GM19023 (cell line): ENCODE results near the gene PNPLA2.

Experiments
- ATAC-seq: cut with Tn5 transposase; IDR thresholded peaks from one replicate; pipeline ENCODE4 v1.9.1; 2021; ENCODE audit warnings: mild to moderate bottlenecking, moderate library complexity; ENCODE audit not compliant: unreplicated experiment

PNPLA2 gene

DNA sequence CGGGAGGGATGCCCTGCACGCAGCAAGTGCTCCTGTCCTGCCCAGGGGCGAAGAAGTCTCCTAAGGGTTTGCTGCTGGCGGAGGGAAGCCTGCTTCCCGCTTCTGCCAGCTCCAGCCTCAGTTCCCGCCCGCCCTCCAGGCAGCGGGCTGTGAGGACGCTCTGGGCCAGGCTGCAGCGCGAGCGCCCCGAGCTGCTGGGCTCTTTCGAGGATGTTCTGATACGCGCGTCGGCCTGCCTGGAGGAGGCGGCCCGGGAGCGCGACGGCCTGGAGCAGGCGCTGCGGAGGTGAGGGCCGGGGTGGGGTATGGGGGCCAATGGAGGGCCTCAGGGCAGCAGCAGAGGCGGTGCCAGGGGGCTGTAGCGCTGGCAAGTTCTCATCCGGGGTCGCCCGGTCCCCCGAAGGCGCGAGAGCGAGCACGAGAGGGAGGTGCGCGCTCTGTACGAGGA lies 11.2 kb downstream of the PNPLA2 start:
- ATAC-seq: no peak

DNA sequence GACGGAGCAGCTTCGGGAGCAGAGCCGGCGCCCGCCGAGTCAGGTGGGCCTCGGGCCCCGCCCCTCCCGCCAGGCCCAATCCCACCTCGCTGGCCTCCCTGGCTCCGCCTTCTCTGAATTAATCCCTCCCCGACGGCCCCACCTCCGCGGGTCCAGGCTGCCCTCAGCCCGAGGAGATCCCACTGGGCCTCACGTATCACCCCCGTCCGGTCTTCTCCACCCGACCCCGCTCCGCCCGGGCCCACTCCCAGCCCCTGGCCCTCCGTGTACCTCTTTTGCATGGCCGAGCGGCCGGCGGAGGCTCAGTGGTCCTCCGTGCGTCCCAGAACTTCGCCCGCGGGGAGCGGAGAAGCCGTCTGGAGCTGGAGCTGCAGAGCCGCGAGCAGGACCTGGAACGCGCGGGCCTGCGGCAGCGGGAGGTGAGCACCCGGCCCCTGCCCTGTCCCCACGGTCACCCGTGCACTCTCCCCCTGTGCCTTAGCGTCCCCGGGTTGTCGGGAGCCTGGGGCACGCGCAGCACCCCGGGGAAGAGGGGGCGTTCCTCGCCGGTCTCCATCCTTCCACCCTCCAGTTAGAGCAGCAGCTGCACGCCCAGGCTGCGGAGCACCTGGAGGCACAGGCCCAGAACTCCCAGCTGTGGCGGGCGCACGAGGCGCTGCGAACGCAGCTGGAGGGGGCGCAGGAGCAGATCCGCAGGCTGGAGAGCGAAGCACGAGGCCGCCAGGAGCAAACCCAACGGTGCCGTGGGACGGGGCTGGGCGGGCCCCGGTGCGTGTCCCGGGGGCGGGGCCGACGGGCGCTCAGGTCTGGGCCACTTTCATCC lies 11.8 kb downstream of the PNPLA2 start:
- ATAC-seq: no peak

DNA sequence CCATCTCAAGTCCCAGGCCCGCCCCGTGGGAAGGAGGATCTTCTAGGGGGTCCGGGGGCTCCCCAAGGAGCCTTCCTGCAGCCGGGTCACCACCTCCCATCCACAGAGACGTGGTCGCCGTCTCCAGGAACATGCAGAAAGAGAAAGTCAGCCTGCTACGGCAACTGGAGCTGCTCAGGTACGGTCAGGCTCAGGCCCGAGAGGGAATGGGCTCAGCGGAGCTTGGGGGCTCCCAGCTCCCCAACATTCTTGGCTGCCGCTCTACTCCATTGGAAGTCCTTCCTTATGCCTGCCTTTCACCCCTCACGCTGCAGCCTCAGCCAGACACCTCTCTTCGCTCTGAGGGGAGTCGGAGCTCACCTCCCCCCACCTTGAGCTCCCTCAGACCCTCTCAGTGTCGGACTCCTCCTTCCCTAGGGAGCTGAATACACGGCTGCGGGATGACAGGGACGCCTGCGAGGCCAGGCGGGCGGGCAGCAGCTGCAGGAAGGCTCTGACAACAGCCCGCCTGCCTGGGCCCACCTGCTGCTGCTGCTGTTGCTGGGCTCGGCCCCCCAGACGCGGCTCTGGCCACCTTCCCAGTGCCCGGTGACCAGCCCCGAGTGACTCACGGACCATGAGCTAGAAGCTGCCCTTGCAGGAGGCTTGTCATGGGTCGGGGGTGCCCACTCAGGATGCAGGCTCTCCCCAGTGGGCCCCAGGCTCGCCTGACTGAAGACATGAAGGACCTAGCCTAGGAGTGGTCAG lies 12.6 kb downstream of the PNPLA2 start:
- ATAC-seq: no peak

DNA sequence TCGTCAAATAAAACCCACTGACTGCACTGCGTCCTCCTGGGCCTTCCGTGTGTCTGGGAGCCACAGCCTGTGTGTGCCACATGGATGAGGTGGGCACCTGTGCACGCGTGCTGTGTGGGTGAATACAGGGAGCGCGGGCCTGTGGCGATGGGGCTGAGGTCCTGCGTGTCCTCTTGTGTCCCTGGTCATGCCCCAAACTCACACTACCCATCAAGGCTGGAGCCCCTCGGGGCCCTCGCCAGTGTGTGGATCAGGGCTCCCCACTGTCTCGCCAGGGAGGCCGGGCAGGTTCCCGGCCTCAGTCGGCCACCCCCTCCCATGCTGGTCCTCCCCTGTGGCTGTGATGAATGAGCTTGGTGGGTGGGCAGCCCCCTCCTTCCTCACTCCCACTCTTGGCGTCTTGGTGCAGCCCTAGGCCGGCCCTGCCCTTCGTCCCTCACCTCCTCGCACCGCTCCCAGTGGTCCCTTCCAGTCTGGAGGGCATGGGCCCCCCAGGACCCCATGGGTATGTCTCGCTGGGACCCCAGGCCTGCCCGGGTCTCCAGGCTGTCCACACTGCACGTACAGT lies 13.3 kb downstream of the PNPLA2 start:
- ATAC-seq: no peak

DNA sequence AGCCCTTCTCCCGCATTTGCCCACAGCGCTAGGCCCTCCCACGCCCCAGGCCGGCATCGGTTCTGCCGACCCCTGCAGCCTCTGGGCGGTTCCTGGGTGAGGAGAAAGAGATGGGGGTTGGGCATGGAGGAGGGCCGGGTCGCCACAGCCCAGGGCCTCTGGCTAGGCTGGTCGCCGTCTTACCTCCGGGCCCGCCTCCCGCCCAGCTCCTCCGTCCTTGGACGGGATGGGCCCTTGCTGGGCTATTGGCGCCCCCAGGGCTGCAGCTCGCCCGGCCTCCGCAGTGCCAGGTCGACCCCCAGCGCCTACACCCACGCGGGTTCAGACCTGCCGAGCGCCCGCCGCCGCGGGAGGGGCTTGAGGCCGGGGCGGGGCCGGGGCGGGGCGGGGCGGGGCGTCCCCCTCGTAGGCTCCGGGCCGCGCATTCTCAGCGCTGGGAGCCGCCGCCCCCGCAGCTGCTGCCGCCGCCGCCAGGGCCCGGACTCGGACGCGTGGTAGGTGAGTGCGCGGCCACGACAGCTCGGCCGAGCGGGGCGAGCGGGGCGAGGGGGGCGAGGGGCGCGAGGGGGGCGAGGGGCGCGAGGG lies 13.9 kb downstream of the PNPLA2 start, which contains the start of gene CD151:
Gene CD151, plus strand, starts transcription at position 424 of the 585 bp plus-strand sequence. CDS start 3,118 bp downstream, outside the sequence.
- ATAC-seq: peak; percentile 51

DNA sequence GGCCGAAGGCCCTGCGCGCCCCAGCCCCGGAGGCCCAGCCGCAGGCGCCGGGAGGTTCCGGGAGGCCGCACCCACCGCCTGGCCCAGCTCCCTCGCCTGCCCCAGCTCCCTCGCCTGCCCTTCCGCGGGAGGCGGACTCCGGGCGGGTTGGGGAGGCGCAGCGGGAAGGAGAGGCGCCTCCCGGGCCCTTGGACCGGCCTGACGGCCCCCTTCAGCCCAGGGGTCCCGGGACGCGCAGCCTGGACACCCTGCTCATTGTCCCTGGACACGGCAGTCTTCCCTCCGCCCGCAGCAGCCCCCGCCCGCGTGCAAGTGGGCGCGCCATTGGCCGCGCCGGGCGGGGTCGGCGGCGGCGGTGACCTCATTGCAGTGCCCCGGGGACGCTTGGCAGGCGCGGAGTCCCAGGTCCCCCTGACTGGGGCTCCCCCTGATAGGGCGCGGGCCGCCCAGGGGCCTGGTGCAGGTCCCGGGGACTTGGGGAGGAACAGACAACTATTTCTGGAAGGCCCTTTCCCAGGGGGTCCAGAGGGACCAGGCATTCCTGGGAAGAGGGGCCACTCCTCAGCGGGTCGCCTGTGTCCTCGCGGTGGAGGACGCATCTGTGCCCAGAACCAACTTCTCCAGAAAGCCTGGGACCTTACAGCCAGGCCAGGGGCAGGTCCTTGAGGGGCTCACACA lies 14.5 kb downstream of the PNPLA2 start:
- ATAC-seq: peak; percentile 10

DNA sequence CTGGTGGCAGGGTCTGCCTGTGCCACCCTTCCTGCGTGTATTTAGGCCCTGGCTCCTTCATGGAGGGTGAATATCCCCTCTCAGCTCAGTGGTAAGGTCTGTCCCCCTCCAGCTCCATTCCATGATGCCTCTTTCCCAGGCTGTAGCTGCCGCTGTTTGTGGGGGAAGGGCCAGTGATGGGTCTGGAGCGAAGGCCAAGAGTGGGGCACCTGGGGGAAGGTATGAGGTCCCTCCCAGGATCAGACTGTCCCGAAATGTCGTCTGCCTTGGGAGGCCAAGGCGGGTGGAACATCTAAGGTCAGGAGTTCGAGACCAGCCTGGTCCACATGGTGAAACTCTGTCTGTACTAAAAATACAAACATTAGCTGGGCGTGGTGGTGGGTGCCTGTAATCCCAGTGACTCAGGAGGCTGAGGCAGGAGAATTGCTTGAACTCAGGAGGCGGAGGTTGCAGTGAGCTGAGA lies 15.2 kb downstream of the PNPLA2 start:
- ATAC-seq: no peak

DNA sequence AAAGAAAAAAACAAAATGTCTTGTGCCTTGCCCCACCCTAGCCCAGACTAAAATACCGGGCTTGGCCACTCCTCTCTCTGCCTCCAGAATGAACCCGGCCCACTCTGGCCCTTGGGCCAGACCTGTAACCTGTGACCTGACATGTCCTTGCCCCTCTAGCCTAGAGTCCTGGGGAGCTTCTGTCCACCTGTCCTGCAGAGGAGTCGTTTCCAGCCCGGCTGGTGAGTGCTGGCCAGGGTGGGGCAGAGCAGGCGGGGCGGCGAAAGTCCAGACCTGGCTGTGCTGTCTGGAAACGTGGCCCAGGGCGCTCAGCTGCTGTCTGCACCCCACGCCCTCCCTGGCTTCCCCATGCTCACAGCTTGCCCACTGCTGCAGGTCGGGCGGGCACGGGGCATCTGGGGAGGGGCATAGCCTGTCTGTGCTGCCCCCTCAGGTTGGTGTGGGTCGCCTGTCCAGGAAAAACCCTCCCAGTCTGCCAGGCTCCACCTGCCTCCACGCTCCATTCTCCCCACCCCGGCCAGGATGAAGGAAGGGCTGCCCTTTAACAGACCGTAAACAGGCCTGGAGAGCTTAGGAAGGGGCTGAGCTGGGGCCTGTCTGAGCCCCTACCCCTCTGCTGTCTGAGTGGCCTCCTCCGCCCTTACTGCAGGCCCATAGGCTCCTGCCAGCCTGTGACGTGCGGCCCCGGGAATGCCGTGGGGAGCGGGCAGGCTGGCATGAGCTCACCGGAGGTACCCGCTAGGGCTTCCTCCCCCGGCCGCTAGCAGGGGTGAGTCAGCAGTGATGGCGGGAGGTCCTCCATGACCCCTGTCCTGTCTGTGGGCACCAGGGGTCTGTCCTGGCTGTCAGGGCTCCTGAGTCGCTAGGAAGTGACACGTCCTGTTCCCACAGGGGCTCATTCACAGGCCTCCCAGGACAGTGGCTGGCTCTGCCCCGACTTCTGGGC lies 15.9 kb downstream of the PNPLA2 start:
- ATAC-seq: no peak

DNA sequence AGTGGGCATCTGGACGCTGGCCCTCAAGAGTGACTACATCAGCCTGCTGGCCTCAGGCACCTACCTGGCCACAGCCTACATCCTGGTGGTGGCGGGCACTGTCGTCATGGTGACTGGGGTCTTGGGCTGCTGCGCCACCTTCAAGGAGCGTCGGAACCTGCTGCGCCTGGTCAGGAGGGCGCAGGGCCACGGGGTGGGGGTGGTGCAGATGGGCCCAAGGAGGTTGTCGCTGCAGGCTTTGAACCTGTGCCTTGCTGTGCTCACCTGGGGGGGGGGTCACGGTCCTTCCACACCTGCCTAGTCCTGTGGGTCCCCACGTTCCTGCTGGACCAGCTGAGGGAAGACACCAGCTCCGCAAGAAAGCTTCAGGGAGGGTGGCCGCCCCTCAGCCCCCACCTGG lies 17.6 kb downstream of the PNPLA2 start:
- no peak for ATAC-seq

DNA sequence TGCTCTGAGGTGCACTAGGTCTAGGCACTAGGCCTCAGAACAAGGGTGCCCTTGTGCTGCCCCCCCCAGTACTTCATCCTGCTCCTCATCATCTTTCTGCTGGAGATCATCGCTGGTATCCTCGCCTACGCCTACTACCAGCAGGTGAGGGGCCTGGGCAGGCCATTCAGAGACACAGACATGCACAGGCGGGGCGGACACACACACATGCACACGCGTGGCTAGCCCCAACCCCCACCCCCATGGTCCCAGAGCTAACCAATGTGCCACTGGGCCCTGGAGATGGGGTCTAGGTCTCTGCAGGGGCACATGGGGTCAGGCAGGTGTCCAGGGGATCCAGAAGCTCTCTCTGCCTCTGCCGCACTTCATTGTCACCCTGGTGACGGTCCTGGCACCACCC lies 18.0 kb downstream of the PNPLA2 start:
- ATAC-seq: no peak

DNA sequence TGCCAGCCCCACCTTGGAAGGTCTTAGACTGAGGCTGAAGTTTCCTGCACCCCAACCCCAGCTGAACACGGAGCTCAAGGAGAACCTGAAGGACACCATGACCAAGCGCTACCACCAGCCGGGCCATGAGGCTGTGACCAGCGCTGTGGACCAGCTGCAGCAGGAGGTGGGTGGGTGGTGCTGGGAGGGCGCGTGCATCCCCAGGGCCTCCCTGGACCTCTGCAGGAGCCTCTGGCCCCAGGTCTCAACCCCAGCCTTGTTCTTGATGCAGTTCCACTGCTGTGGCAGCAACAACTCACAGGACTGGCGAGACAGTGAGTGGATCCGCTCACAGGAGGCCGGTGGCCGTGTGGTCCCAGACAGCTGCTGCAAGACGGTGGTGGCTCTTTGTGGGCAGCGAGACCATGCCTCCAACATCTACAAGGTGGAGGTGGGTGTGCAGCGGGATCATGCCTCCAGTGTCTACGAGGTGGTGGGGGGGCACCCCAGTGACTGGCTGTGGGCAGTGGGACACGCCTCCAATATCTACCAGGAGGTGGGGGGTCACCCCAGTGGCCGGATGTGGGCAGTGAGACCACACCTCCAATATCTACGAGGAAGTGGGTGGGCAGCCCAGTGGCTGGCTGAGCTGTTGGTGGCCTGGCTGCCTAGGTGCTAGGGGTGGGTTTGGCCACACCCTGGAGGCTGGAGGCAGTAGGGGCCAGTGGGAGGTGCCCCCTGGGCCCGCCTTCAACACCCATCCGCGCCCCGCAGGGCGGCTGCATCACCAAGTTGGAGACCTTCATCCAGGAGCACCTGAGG lies 18.7 kb downstream of the PNPLA2 start:
- ATAC-seq: no peak

DNA sequence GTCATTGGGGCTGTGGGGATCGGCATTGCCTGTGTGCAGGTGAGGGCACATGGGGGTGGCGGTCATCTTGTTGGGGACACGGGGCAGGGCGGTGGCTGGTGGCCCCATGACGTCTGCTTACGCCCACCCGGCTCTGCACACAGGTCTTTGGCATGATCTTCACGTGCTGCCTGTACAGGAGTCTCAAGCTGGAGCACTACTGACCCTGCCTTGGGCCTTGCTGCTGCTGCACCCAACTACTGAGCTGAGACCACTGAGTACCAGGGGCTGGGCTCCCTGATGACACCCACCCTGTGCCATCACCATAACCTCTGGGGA lies 19.2 kb downstream of the PNPLA2 start:
- ATAC-seq: no peak

DNA sequence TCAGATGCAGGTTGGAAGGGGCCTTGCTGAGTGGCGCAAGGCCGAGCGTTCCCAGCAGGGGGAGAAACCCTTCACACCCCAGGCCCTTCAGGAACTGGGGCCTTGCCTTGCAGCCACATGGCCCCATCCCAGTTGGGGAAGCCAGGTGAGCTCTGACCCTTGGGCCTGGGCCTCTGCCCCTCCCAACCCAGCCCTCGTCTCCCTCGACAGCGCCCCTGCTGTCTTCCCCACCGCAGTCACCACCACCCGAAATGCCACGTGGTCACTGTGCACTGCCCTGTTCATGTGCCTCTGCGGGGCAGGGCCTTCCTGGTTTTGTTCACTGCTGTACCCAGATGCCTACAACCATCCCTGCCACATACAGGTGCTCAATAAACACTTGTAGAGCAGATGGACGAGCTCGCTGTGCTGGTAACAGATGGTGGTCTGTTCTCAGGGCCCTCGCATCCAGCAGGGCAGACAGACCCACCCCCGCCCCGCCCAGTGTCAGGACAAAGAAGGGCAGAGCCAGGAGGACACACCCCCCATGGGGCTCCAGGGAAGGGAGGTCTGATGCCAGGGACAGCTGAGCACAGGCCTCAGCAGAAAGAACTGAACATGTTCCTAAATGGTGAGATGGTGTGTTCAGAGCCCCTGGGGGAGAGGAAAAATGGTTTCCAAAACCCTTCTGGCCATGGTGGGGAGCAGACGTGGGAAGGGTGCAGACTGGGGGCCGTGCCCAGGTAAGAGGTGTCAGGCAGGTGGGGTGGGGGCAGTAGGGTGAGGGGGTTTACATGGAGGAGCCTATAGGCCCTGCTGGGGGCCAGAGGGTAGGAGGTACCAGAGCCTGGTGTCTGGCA lies 19.9 kb downstream of the PNPLA2 start:
- no peak for ATAC-seq

DNA sequence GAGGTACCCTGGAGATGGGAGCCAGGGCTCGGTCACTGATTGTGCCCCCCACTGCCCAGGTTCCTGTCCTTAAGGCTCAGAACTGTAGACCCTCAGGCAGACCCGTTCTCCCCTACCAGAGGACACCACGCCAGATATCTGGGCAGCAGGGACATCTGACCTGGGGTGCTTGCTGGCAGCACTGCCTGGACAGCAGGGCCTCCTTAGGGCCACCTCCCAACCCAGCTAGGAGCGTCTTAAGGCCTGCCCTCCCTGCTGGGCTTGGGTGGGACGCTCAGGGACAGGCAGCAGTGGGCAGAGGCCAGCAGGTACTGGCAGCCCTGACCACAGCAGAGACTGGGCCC lies 20.5 kb downstream of the PNPLA2 start:
- ATAC-seq: no peak

DNA sequence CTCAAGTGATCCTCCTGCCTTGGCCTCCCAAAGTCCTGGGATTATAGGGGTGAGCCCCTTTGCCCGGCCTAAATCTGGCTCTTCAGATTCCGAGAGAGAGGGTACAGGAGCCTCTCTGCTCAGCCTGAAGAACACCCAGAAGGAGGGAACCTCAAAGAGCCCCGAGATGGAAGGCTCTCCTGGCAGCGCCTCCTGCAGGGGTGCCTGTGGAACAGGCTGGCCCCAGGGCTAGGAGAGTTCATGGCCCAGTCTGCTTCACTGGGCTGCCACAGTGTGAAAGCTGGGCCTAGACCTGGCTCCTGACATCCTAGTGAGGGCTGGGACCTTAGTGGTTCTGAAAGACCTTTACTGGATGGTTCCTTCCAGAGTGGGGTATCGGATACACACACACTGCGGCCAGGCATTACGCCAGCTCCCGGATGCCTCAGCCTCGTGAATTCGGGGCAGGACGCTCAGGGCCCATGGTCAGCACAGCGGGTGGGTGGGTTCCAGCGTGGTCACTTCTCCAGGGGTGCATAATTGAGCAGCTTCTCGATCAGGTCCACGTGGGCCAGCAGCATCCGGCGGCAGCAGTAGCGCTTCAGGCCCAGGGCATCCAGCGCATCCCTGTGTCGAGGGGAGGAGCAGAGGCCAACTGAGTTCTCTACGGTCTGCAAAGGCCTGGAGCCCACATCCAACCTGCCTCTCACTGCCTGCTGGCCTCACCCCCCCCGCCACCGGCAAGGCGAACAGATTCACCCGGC lies 21.3 kb downstream of the PNPLA2 start:
- ATAC-seq: no peak

DNA sequence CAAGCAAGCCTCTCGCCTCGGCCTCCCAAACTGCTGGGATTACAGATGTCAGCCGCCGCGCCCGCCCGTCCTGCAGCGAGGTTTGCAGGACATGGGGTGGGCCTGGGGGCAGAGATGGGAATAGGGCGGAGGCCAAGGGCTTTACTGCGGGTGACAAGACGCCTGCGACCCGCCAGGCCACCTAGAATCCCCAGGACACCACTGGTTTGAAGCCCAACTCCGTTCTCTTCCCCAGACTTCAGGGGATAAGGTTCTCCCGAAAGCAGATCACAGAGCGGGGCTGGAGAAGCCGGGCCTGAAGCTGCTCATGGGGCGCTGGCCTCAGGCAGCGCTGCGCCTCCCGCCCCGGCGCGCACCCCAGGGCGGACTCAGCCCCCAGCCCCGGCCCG lies 23.3 kb downstream of the PNPLA2 start:
- peak; percentile 34 for ATAC-seq

DNA sequence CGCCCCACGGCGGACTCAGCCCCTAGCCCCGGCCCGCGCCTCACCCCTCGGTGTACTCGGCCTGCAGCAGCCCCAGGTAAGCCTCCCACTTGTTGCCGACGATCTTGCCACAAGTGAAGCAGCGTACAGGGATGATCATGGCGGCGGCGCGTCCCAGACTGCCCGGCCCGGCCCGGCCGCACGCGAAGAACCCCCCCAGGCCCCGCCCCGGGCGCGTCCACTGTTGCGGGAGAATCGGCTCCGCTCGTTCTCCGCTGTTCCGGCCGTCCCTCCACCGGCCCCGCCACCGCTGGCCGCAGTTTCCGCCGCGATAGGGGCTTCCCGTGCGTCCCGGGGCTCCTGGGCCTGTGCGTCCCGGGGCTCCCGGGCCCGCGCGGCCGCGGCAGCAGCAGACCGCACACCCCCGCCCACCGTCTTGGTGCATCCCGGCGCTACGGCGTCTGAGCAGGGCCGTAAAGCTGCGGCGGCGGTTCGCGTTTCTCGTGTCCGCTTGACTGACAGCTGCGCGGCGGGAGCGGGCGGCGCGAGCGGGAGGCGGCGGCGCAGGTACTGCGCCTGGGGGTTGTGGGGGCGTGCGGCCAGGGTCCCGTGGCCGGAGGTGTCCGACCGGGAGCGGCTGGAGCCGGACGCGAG lies 23.8 kb downstream of the PNPLA2 start, which contains the start of the genes POLR2L and TSPAN4:
Gene POLR2L, minus strand, starts transcription at position 160 of the 633 bp plus-strand sequence. Its CDS starts 21 bp downstream, at position 139.
Gene TSPAN4, plus strand, starts transcription at position 483 of the 633 bp plus-strand sequence. CDS start 7,453 bp downstream, outside the sequence.
- peak; percentile 68 for ATAC-seq
